H9 (cell line): ENCODE measurements around the gene DGLUCY. TPM values are rescaled to one million over a fixed set of nuclear protein-coding genes. Genes with fewer than 3 reads are reported as not detected.

ENCODE experiments used
- DNase-seq: peaks from one replicate; pipeline ENCODE4 v3.0.0-alpha.2; 2017
- H2AFZ ChIP-seq: one replicate; pipeline ENCODE4 v1.6.1; 2013; ENCODE audit warnings: mild to moderate bottlenecking, low read length, control low read depth, moderate library complexity
- H2AK5ac ChIP-seq: 2 replicates; pipeline ENCODE4 v1.6.1; 2013; ENCODE audit warnings: low read length, control low read depth, mixed read lengths; ENCODE audit not compliant: insufficient read length
- H2BK120ac ChIP-seq: one replicate; pipeline ENCODE4 v1.6.1; 2013; ENCODE audit warnings: low read depth, mild to moderate bottlenecking, low read length, control low read depth, inconsistent platforms; ENCODE audit not compliant: poor library complexity, severe bottlenecking
- H2BK12ac ChIP-seq: 2 replicates; pipeline ENCODE4 v1.6.1; 2013; ENCODE audit warnings: low read length, control low read depth, mixed read lengths, low read depth; ENCODE audit not compliant: insufficient read length
- H2BK15ac ChIP-seq: 2 replicates; pipeline ENCODE4 v1.6.1; 2013; ENCODE audit warnings: low read depth, low read length, control low read depth
- H2BK20ac ChIP-seq: one replicate; pipeline ENCODE4 v1.6.1; 2013; ENCODE audit warnings: low read depth, mild to moderate bottlenecking, low read length, control low read depth, inconsistent platforms; ENCODE audit not compliant: poor library complexity, severe bottlenecking
- H2BK5ac ChIP-seq: 2 replicates; pipeline ENCODE4 v1.6.1; 2013; ENCODE audit warnings: low read length, control low read depth, mixed read lengths; ENCODE audit not compliant: insufficient read length
- H3K14ac ChIP-seq: 2 replicates; pipeline ENCODE4 v1.6.1; 2013; ENCODE audit warnings: low read length, control low read depth; ENCODE audit not compliant: insufficient read depth
- H3K18ac ChIP-seq: 2 replicates; pipeline ENCODE4 v1.6.1; 2013; ENCODE audit warnings: low read depth, mild to moderate bottlenecking, mixed read lengths, low read length, control low read depth; ENCODE audit not compliant: insufficient read length
- H3K23ac ChIP-seq: 2 replicates; pipeline ENCODE4 v1.6.1; 2013; ENCODE audit warnings: low read length, control low read depth, mixed read lengths, low read depth; ENCODE audit not compliant: insufficient read length
- H3K23me2 ChIP-seq: 2 replicates; pipeline ENCODE4 v1.6.1; 2013; ENCODE audit warnings: low read depth, mild to moderate bottlenecking, mixed read lengths, low read length, control low read depth; ENCODE audit not compliant: insufficient read length, poor library complexity, severe bottlenecking
- H3K27ac ChIP-seq: 2 replicates; pipeline ENCODE4 v1.5.1; 2013; ENCODE audit warnings: low read length, control low read depth, mixed read lengths, low read depth; ENCODE audit not compliant: insufficient read length
- H3K27me3 ChIP-seq: 2 replicates; pipeline ENCODE4 v1.6.1; 2013; ENCODE audit warnings: low read length, control low read depth, inconsistent platforms; ENCODE audit not compliant: insufficient read depth
- H3K4ac ChIP-seq: 2 replicates; pipeline ENCODE4 v1.6.1; 2013; ENCODE audit warnings: low read depth, mild to moderate bottlenecking, control low read depth, inconsistent platforms, low read length, moderate library complexity
- H3K4me1 ChIP-seq: 2 replicates; pipeline ENCODE4 v1.6.1; 2013; ENCODE audit warnings: low read length, control low read depth, inconsistent platforms; ENCODE audit not compliant: insufficient read depth
- H3K4me2 ChIP-seq: 2 replicates; pipeline ENCODE4 v1.6.1; 2013; ENCODE audit warnings: low read length, control low read depth, mixed read lengths; ENCODE audit not compliant: insufficient read length, insufficient read depth
- H3K56ac ChIP-seq: 2 replicates; pipeline ENCODE4 v1.6.1; 2013; ENCODE audit warnings: low read depth, mild to moderate bottlenecking, mixed read lengths, low read length, control low read depth; ENCODE audit not compliant: insufficient read length
- H3K79me1 ChIP-seq: 2 replicates; pipeline ENCODE4 v1.6.1; 2013; ENCODE audit warnings: low read depth, mild to moderate bottlenecking, moderate library complexity, low read length, control low read depth, inconsistent platforms; ENCODE audit not compliant: insufficient read depth, poor library complexity, severe bottlenecking
- H3K79me2 ChIP-seq: 2 replicates; pipeline ENCODE4 v1.6.1; 2013; ENCODE audit warnings: low read length, control low read depth, inconsistent platforms; ENCODE audit not compliant: insufficient read depth
- H3K9ac ChIP-seq: 2 replicates; pipeline ENCODE4 v1.6.1; 2013; ENCODE audit warnings: low read length, control low read depth, mixed read lengths; ENCODE audit not compliant: insufficient read length; ENCODE audit errors: extremely low read depth
- H3K9me3 ChIP-seq: one replicate; pipeline ENCODE4 v1.6.1; 2013; ENCODE audit warnings: low read depth, low read length, inconsistent platforms; ENCODE audit not compliant: control insufficient read depth
- H3T11ph ChIP-seq: one replicate; pipeline ENCODE4 v1.6.1; 2013; ENCODE audit warnings: mild to moderate bottlenecking, low read length, control low read depth, inconsistent platforms
- H4K20me1 ChIP-seq: one replicate; pipeline ENCODE4 v1.6.1; 2013; ENCODE audit not compliant: control insufficient read depth, insufficient read length, insufficient read depth
- H4K5ac ChIP-seq: 2 replicates; pipeline ENCODE4 v1.6.1; 2013; ENCODE audit warnings: low read depth, mild to moderate bottlenecking, mixed read lengths, low read length, control low read depth; ENCODE audit not compliant: insufficient read length
- H4K8ac ChIP-seq: replicated peaks from 2 replicates; pipeline ENCODE4 v1.6.1; 2013; ENCODE audit warnings: low read length, control low read depth, mixed read lengths, low read depth; ENCODE audit not compliant: insufficient read length
- H4K91ac ChIP-seq: 2 replicates; pipeline ENCODE4 v1.6.1; 2013; ENCODE audit warnings: low read depth, mild to moderate bottlenecking, moderate library complexity, mixed read lengths, low read length, control low read depth; ENCODE audit not compliant: insufficient read length
- H3K27ac Mint-ChIP-seq, 3 experiments: 2 replicates in 2 of 3; 3 replicates in 1 of 3; pipeline ENCODE4 v1.8.0; 2020 to 2021; ENCODE audit warnings: mixed read lengths in 3 of 3, mild to moderate bottlenecking in 1 of 3, moderate library complexity in 1 of 3
- H3K27me3 Mint-ChIP-seq: 2 replicates; pipeline ENCODE4 v1.8.0; 2021; ENCODE audit warnings: low read depth, mild to moderate bottlenecking, moderate library complexity, mixed read lengths
- H3K36me3 Mint-ChIP-seq, 3 experiments: 2 replicates in 2 of 3; 3 replicates in 1 of 3; pipeline ENCODE4 v1.8.0; 2020 to 2021; ENCODE audit warnings: low read depth in 3 of 3, mixed read lengths in 3 of 3; ENCODE audit not compliant: insufficient read depth in 1 of 3
- H3K4me1 Mint-ChIP-seq, 2 experiments: 2 replicates each; pipeline ENCODE4 v1.8.0; 2020; ENCODE audit warnings: mixed read lengths in 2 of 2
- H3K4me3 Mint-ChIP-seq, 2 experiments: 2 replicates in 1 of 2; 3 replicates in 1 of 2; pipeline ENCODE4 v1.8.0; 2020 to 2021; ENCODE audit warnings: mild to moderate bottlenecking in 2 of 2, mixed read lengths in 2 of 2, moderate library complexity in 1 of 2
- H3K9me3 Mint-ChIP-seq, 2 experiments: 2 replicates in 1 of 2; 3 replicates in 1 of 2; pipeline ENCODE4 v1.8.0; 2020; ENCODE audit warnings: mild to moderate bottlenecking in 2 of 2, mixed read lengths in 2 of 2, moderate library complexity in 1 of 2
- CTCF ChIP-seq: fragments of 200-600 bp; sonication (generic); conservative IDR thresholded peaks from 3 replicates; pipeline ENCODE4 v1.8.0; 2021; ENCODE audit warnings: antibody characterized with exemption, mild to moderate bottlenecking
- WGBS: extraction: QIAGEN DNeasy Blood & Tissue Kit; methylation state at CpG from one replicate; pipeline ENCODE4 v1.1.7; 2013; ENCODE audit warnings: missing lambda C conversion rate, low lambda C conversion rate, mixed read lengths; ENCODE audit not compliant: insufficient read length; ENCODE audit errors: extremely low coverage; 5-methylcytosine and 5-hydroxymethylcytosine counted together
- total RNA-seq: library from RNA; stranded (reverse); gene quantifications from 2 replicates; pipeline ENCODE4 v1.2.1, GENCODE V29; 2021

Gene DGLUCY
- total RNA-seq, 1 experiment from 2014 or later = 29.6 TPM

- Mint-ChIP-seq H3K4me3 (no peak overlapping the region), H3K9me3 (peaks cover 0 to 2% of the 10 kb centered on the region in 2 experiments; a peak in 1 of 5 replicates), H3K27ac (no peak overlapping the region), H3K36me3 (no peaks in the 10 kb centered on the region; a peak in 1 of 7 replicates), H3K27me3 (no peaks in the 10 kb centered on the region; the same call in 1 of the 2 replicates), H3K4me1 (no peaks in the 10 kb centered on the region)
- Histone ChIP-seq H2BK15ac (no peak overlapping the region), H3K79me1 (no peaks in the 10 kb centered on the region), H3K4ac (no peak overlapping the region), H2BK5ac (no peak overlapping the region), H4K20me1 (no peaks in the 10 kb centered on the region), H2BK12ac (no peak overlapping the region), H3K9me3 (no peaks in the 10 kb centered on the region), H4K91ac (no peak overlapping the region), H3K23me2 (no peaks in the 10 kb centered on the region), H3K9ac (no peak overlapping the region), H3K79me2 (no peaks in the 10 kb centered on the region), H2AFZ (no peak overlapping the region), H4K8ac (no peak overlapping the region), H3K4me2 (no peak overlapping the region), H4K5ac (no peak overlapping the region), H3K18ac (no peak overlapping the region), H2BK120ac (no peak overlapping the region), H2AK5ac (no peak overlapping the region), H3K4me1 (no peaks in the 10 kb centered on the region), H3K14ac (no peak overlapping the region), H2BK20ac (no peak overlapping the region), H3K27ac (no peak overlapping the region), H3K23ac (no peak overlapping the region), H3K27me3 (no peaks in the 10 kb centered on the region), H3K56ac (no peak overlapping the region), H3T11ph (no peak overlapping the region)
- WGBS = no CpG with 5 or more reads among the region's 1 CpG
- DNase-seq = no peak
- TF ChIP-seq CTCF = no peak
Measured at GRCh38 chr14:91090743-91091142, 23.1 kb upstream of the DGLUCY start.
